SK-N-SH (cell line): ENCODE data around the gene MEP1A. TPM values are rescaled to one million over a fixed set of nuclear protein-coding genes. Genes with fewer than 3 reads are reported as not detected.

Experiments
- CTCF ChIA-PET: fragments of 300-600, 350-600 bp; formaldehyde crosslinking; extraction: SDS; loops from one replicate; lab custom pipeline; 2021; lab: Yijun Ruan, JAX
- POLR2A ChIA-PET: fragments of 350-600 bp; sonication (Branson Sonifier 250); formaldehyde crosslinking; extraction: SDS; loops from one replicate; lab custom pipeline; 2020; ENCODE audit warnings: antibody characterized with exemption, inconsistent platforms; lab: Yijun Ruan, JAX
- DNase-seq: peaks from one replicate; pipeline ENCODE4 v3.0.0; 2012
- H2AFZ ChIP-seq: fragments of 200-600 bp; sonication (generic); 2 replicates; pipeline ENCODE4 v1.8.1; 2016; ENCODE audit warnings: antibody characterized with exemption, mild to moderate bottlenecking, low read depth
- H3F3A ChIP-seq: fragments of 200-600 bp; sonication (generic); replicated peaks from 2 replicates; pipeline ENCODE3; 2016; ENCODE audit warnings: antibody characterized with exemption, mild to moderate bottlenecking; ENCODE audit not compliant: insufficient read depth
- H3K27ac ChIP-seq, 2 experiments: fragments of 200-500 bp in 1 of 2; fragments of 200-600 bp in 1 of 2; sonication (Bioruptor generic) in 1 of 2; sonication (generic), shearing (Covaris generic) in 1 of 2; 2 replicates each; pipeline versions ENCODE4 v1.5.1 to v1.6.1; 2014 to 2016; ENCODE audit warnings: low read depth in 2 of 2, inconsistent platforms in 1 of 2, low read length in 1 of 2, mild to moderate bottlenecking in 1 of 2, mixed read lengths in 1 of 2
- H3K27me3 ChIP-seq: fragments of 200-600 bp; sonication (generic), shearing (Covaris generic); 2 replicates; pipeline ENCODE4 v1.6.1; 2016; ENCODE audit warnings: mixed run types; ENCODE audit not compliant: insufficient read depth
- H3K36me3 ChIP-seq, 2 experiments: fragments of 200-500 bp in 1 of 2; fragments of 200-600 bp in 1 of 2; sonication (Bioruptor generic) in 1 of 2; sonication (generic) in 1 of 2; replicated peaks in 1 of 2; 2 replicates each; pipeline versions ENCODE3 to v1.5.1; 2014 to 2016; ENCODE audit warnings: low read length in 1 of 2, mild to moderate bottlenecking in 1 of 2; ENCODE audit not compliant: insufficient read depth in 2 of 2, control insufficient read depth in 1 of 2
- H3K4me1 ChIP-seq, 2 experiments: fragments of 200-500 bp in 1 of 2; fragments of 200-600 bp in 1 of 2; sonication (Bioruptor generic) in 1 of 2; sonication (generic), shearing (Covaris generic) in 1 of 2; 2 replicates each; pipeline versions ENCODE4 v1.5.1 to v1.6.1; 2014 to 2016; ENCODE audit warnings: low read depth in 1 of 2, low read length in 1 of 2, mixed run types in 1 of 2; ENCODE audit not compliant: insufficient read depth in 2 of 2, control insufficient read depth in 1 of 2
- H3K4me2 ChIP-seq: fragments of 200-600 bp; sonication (generic), shearing (Covaris generic); 2 replicates; pipeline ENCODE4 v1.6.1; 2017; ENCODE audit warnings: mixed run types
- H3K4me3 ChIP-seq, 2 experiments: fragments of 200-500 bp in 1 of 2; fragments of 200-600 bp in 1 of 2; sonication (Bioruptor generic) in 1 of 2; sonication (generic), shearing (Covaris generic) in 1 of 2; 2 replicates each; pipeline versions ENCODE4 v1.5.1 to v1.8.1; 2014 to 2016; ENCODE audit warnings: low read depth in 2 of 2, inconsistent platforms in 1 of 2, low read length in 1 of 2, mild to moderate bottlenecking in 1 of 2, mixed read lengths in 1 of 2, moderate library complexity in 1 of 2
- H3K79me2 ChIP-seq: fragments of 200-600 bp; sonication (generic); 2 replicates; pipeline ENCODE4 v1.8.1; 2017; ENCODE audit warnings: mild to moderate bottlenecking; ENCODE audit not compliant: insufficient read depth
- H3K9ac ChIP-seq: fragments of 200-600 bp; sonication (generic); 2 replicates; pipeline ENCODE4 v1.6.1; 2017; ENCODE audit warnings: mixed run types
- H3K9me2 ChIP-seq: fragments of 200-600 bp; sonication (generic); 2 replicates; pipeline ENCODE4 v1.6.1; 2017; ENCODE audit warnings: mixed run types
- H3K9me3 ChIP-seq: fragments of 200-600 bp; sonication (generic); 2 replicates; pipeline ENCODE4 v1.6.1; 2017; ENCODE audit warnings: mixed run types, mild to moderate bottlenecking, moderate library complexity
- H4K20me1 ChIP-seq: fragments of 200-600 bp; sonication (generic); 2 replicates; pipeline ENCODE4 v1.6.1; 2017; ENCODE audit warnings: mild to moderate bottlenecking, mixed run types; ENCODE audit not compliant: insufficient read depth
- EP300 ChIP-seq, 2 experiments: IDR thresholded peaks; 2 replicates each; pipeline versions ENCODE4 v1.4.0 to v1.6.1; 2012; ENCODE audit warnings: borderline replicate concordance in 1 of 2, low read depth in 1 of 2, low read length in 1 of 2
- EZH2phosphoT487 ChIP-seq: fragments of 200-600 bp; sonication (generic); IDR thresholded peaks from 2 replicates; pipeline ENCODE4 v1.6.1; 2017; ENCODE audit warnings: low read depth, mixed run types, mild to moderate bottlenecking, antibody characterized with exemption, moderate library complexity, borderline replicate concordance
- FOXJ3 ChIP-seq: sonication (generic); formaldehyde crosslinking; IDR thresholded peaks from 2 replicates; pipeline ENCODE4 v1.5.1; 2020; ENCODE audit warnings: mild to moderate bottlenecking, missing genetic modification reagents
- FOXM1 ChIP-seq: IDR thresholded peaks from 2 replicates; pipeline ENCODE4 v1.4.0; 2012; ENCODE audit warnings: low read depth, mild to moderate bottlenecking
- GABPA ChIP-seq: IDR thresholded peaks from 2 replicates; pipeline ENCODE4 v1.4.0; 2012; ENCODE audit warnings: low read depth, mild to moderate bottlenecking
- NFIC ChIP-seq: IDR thresholded peaks from 2 replicates; pipeline ENCODE4 v1.4.0; 2012; ENCODE audit warnings: borderline replicate concordance
- RAD21 ChIP-seq: IDR thresholded peaks from 2 replicates; pipeline ENCODE4 v1.6.1; 2012; ENCODE audit warnings: mild to moderate bottlenecking, low read length
- REST ChIP-seq: IDR thresholded peaks from 2 replicates; pipeline ENCODE4 v1.6.1; 2012; ENCODE audit warnings: mild to moderate bottlenecking, low read depth, low read length, moderate library complexity
- RFX5 ChIP-seq: IDR thresholded peaks from 2 replicates; pipeline ENCODE4 v1.6.1; 2012; ENCODE audit warnings: mild to moderate bottlenecking, improper control_type of control experiment, low read length
- RXRA ChIP-seq: IDR thresholded peaks from 2 replicates; pipeline ENCODE4 v1.4.0; 2012; ENCODE audit warnings: low read depth, mild to moderate bottlenecking, borderline replicate concordance
- SMC3 ChIP-seq: IDR thresholded peaks from 2 replicates; pipeline ENCODE4 v1.6.1; 2012; ENCODE audit warnings: low read depth, low read length, improper control_type of control experiment
- TAF1 ChIP-seq: IDR thresholded peaks from 2 replicates; pipeline ENCODE4 v1.6.1; 2012; ENCODE audit warnings: low read depth, mild to moderate bottlenecking, low read length, moderate library complexity, borderline replicate concordance
- TCF12 ChIP-seq: IDR thresholded peaks from 2 replicates; pipeline ENCODE4 v1.4.0; 2012
- WGBS: methylation state at CpG from one replicate; pipeline ENCODE4 v1.1.6; 2017; ENCODE audit warnings: low lambda C conversion rate; 5-methylcytosine and 5-hydroxymethylcytosine counted together
- polyA plus RNA-seq, 3 experiments: library from polyadenylated mRNA; depleted of rRNA; stranded (reverse); fragments of >200 nt; gene quantifications; 2 replicates each; pipeline ENCODE4 v1.2.3, GENCODE V29; 2012
- TF ChIP-seq, protein P1 (sequence below): IDR thresholded peaks from 2 replicates; pipeline ENCODE4; 2012
- TF ChIP-seq, protein P2 (sequence below): fragments of 150-350 bp; IDR thresholded peaks from 2 replicates; pipeline ENCODE4 v1.6.1; 2017; ENCODE audit warnings: antibody characterized with exemption, low read length, low read depth, borderline replicate concordance

Gene MEP1A
- polyA plus RNA-seq, 1 of the 3 experiments (the other 2 are of a cell fraction) = not detected

DNA sequence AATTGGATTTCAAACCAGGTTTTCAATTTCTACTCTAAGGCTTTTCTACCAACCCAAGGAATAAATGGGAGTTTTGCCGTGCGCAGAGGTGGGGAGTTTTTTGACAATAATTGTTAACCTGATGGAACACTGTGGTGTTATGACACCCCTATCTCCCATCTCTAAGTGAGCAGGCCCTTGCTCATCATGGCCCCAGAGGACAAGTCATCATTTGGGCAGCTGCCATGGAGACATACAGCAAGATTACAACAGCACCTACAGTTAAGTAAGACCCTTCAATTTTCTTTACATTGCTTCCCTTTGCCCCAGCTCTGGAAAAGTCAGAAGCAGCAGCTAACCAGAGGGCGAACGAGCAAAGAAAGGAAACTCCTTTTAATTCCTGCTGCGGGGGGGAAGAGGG is 74.2 kb downstream of the MEP1A start:
- TF ChIP-seq SMC3 = no peak
- TF ChIP-seq REST = no peak
- TF ChIP-seq FOXJ3 = no peak
- no peak for TF ChIP-seq TCF12
- no peak for TF ChIP-seq TAF1
- no peak for TF ChIP-seq RXRA
- TF ChIP-seq EP300 (IDR thresholded peaks at IDR 0.05; ENCODE audit: borderline replicate concordance in 1 of 2, low read depth in 1 of 2, low read length in 1 of 2) = no peak
- TF ChIP-seq FOXM1 = no peak
- TF ChIP-seq RFX5 = no peak
- TF ChIP-seq, protein P1, sequence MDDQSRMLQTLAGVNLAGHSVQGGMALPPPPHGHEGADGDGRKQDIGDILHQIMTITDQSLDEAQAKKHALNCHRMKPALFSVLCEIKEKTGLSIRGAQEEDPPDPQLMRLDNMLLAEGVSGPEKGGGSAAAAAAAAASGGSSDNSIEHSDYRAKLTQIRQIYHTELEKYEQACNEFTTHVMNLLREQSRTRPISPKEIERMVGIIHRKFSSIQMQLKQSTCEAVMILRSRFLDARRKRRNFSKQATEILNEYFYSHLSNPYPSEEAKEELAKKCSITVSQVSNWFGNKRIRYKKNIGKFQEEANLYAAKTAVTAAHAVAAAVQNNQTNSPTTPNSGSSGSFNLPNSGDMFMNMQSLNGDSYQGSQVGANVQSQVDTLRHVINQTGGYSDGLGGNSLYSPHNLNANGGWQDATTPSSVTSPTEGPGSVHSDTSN = no peak
- TF ChIP-seq GABPA = no peak
- TF ChIP-seq NFIC = no peak
- TF ChIP-seq EZH2phosphoT487 = no peak
- no peak for TF ChIP-seq RAD21
- TF ChIP-seq, protein P2, sequence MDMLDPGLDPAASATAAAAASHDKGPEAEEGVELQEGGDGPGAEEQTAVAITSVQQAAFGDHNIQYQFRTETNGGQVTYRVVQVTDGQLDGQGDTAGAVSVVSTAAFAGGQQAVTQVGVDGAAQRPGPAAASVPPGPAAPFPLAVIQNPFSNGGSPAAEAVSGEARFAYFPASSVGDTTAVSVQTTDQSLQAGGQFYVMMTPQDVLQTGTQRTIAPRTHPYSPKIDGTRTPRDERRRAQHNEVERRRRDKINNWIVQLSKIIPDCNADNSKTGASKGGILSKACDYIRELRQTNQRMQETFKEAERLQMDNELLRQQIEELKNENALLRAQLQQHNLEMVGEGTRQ = no peak
- TF ChIP-seq, all 33 proteins: peak for 0
- H3K36me3 ChIP-seq = no peaks in the 10 kb centered on the region
- no peaks in the 10 kb centered on the region for H3K4me1 ChIP-seq
- no peak overlapping the region for H3K4me2 ChIP-seq
- H3K79me2 ChIP-seq = no peaks in the 10 kb centered on the region
- ChIA-PET POLR2A (no interaction called here), CTCF (interaction anchor here (3.8 kb wide), 1 partner anchor 11 kb away, joined by 18 read pairs; no protein-coding TSS in a partner anchor)
- H3K4me3 ChIP-seq = no peak overlapping the region
- H3K9me2 ChIP-seq = no peaks in the 10 kb centered on the region
- H3F3A ChIP-seq = no peaks in the 10 kb centered on the region
- H4K20me1 ChIP-seq = no peaks in the 10 kb centered on the region
- 2% methylated on average over 5 of the region's 5 CpGs for WGBS
- H2AFZ ChIP-seq = no peak overlapping the region
- no peaks in the 10 kb centered on the region for H3K9me3 ChIP-seq
- DNase-seq = no peak
- no peak overlapping the region for H3K27ac ChIP-seq
- peaks cover 13% of the 10 kb centered on the region for H3K27me3 ChIP-seq
- H3K9ac ChIP-seq = no peak overlapping the region
